ENCODE data around the gene SLC25A36.

- TF ChIP-seq CTCF (IDR thresholded peaks at IDR 0.05): no peak
- TF ChIP-seq POLR2A (IDR thresholded peaks at IDR 0.05): no peak
These were observed 78.7 kb downstream of the SLC25A36 start for GRCh38 chr3:141020143-141020830.
